Activated T-cell treated with anti-CD3 and anti-CD28 coated beads, Interleukin-2, amount 50 U/mL, for 24 hours (primary cell): ENCODE data around the gene KRT15.

ENCODE experiments used
- DNase-seq: peaks from one replicate; pipeline ENCODE4 v3.0.0-alpha.2; 2020
- H3K27ac Mint-ChIP-seq: 2 replicates; pipeline ENCODE4 v1.8.0; 2020; ENCODE audit warnings: mild to moderate bottlenecking, mixed read lengths
- H3K27me3 Mint-ChIP-seq: 2 replicates; pipeline ENCODE4 v1.8.0; 2020; ENCODE audit warnings: mixed read lengths
- H3K36me3 Mint-ChIP-seq: 2 replicates; pipeline ENCODE4 v1.8.0; 2020; ENCODE audit warnings: low read depth, mixed read lengths
- H3K4me1 Mint-ChIP-seq: 2 replicates; pipeline ENCODE4 v1.8.0; 2020; ENCODE audit warnings: low read depth, mixed read lengths
- H3K4me3 Mint-ChIP-seq: 2 replicates; pipeline ENCODE4 v1.8.0; 2020; ENCODE audit warnings: mild to moderate bottlenecking, moderate library complexity, mixed read lengths
- H3K9me3 Mint-ChIP-seq: 2 replicates; pipeline ENCODE4 v1.8.0; 2020; ENCODE audit warnings: mixed read lengths

KRT15 gene

DNA sequence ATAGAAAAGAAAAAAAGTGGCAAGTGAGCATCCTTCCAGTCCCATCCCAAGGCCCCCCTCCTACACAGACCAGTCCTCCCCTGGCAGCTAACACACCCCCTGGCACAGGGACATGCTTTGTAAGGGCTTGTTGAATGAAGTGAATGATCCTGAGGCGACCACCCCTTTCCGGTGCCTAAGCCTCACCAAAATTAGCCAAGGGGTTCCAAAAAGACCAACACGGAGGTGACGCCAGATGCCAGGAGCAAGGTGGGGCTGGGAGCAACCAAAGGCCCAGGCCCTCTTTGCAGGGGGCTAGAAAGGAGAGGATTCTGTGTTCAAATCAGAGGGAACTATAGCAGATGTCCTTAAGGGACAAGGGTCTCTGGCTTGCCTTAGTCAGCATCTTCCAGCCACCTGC is 43.3 kb downstream of the KRT15 start:
- Mint-ChIP-seq H3K27ac (no peak overlapping the region), H3K4me1 (no peaks in the 10 kb centered on the region), H3K4me3 (no peak overlapping the region), H3K9me3 (no peaks in the 10 kb centered on the region), H3K27me3 (no peaks in the 10 kb centered on the region), H3K36me3 (no peaks in the 10 kb centered on the region)
- DNase-seq: no peak

DNA sequence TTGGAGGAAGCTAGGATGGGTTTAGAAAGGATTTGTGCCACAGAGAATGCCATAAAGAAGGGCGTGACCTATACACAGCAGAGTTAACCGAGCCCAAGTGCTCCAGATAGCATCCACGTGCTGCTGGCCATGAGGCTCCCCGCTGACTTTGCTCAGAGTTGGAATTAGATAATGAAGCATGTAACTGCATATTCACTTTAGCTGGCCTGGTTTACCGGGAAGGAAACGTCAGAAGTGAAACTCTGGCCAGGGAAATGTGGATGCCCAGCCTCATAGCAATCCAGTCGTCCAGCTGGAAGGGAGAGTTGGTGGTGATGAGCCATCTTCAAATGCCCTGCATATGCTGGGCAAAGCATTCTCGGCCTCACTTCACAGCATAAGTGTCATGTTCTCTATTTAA is 43.8 kb downstream of the KRT15 start:
- Mint-ChIP-seq H3K4me1 (no peaks in the 10 kb centered on the region), H3K27ac (no peak overlapping the region), H3K27me3 (no peaks in the 10 kb centered on the region), H3K4me3 (no peak overlapping the region), H3K9me3 (no peaks in the 10 kb centered on the region), H3K36me3 (no peaks in the 10 kb centered on the region)
- DNase-seq: no peak

DNA sequence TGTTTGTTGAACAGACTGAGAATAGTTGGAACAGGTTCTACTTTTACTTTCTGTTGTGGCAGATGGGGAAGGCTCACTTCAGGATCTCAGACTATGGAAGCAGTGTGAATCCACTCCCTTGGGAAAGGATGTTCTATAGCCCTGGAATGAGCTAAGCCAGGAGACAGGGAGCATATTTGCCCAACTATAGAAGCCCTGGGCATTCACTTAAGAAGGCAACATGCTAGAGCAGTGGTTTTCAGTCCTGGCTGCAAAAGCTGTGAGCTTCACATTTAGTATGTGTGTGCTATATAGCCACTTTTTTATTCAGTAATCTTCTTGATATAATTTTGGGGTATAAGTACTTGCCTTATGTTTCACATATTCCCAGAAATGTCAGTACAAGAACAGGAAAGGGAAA is 50.3 kb downstream of the KRT15 start:
- peaks cover 3% of the 10 kb centered on the region for H3K27me3 Mint-ChIP-seq
- H3K4me1 Mint-ChIP-seq: no peaks in the 10 kb centered on the region
- no peaks in the 10 kb centered on the region for H3K36me3 Mint-ChIP-seq
- no peak for DNase-seq
- no peak overlapping the region for H3K4me3 Mint-ChIP-seq
- no peak overlapping the region for H3K27ac Mint-ChIP-seq
- H3K9me3 Mint-ChIP-seq: no peaks in the 10 kb centered on the region

DNA sequence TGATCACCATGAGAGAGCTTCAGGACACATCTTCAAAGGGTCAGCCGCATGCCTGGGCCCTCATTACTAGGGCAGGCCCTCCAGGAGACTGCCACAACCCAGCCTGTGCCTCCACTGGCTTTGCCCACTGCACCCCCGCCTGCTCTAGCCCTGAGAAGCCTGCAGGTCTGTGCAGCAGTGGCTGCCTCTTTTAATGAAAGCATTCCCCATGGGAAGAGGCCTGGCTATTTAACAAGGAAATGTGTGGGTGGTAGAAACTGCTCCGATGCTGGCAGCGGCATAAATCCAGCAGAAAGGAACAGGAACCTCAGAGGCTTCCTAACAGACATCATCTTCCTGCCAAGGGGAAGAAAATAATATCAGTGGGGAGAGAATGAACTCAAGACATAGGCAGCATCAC is 51.1 kb downstream of the KRT15 start:
- H3K4me3 Mint-ChIP-seq: no peak overlapping the region
- H3K27me3 Mint-ChIP-seq: peaks cover 3% of the 10 kb centered on the region
- no peaks in the 10 kb centered on the region for H3K9me3 Mint-ChIP-seq
- H3K36me3 Mint-ChIP-seq: no peaks in the 10 kb centered on the region
- no peak for DNase-seq
- no peaks in the 10 kb centered on the region for H3K4me1 Mint-ChIP-seq
- no peak overlapping the region for H3K27ac Mint-ChIP-seq

DNA sequence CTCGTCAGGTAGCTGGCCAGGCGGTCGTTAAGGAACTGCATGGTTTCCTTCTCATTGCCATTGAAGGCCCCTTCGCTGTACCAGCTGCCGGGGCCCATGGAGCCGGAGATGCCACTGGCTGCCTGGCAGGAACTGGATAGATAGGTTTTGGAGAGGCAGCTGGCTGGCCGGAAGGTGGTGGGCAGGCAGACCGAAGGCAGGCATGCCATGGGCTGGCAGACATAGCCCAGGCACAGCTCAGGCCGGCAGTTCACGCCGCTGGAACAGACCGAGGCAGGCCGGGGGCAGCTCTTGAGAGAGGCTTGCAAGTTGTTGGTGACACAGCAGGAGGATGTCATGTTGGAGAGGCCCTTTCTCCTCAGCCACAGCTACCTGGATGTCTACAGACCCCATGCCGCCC is 51.7 kb downstream of the KRT15 start, which contains the start of gene KRT32:
Gene KRT32 (minus strand): TSS at position 399 of the 400 bp plus-strand sequence. CDS start 61 bp downstream, at position 338.
- Mint-ChIP-seq H3K27ac (no peak within 1 kb of the TSS), H3K4me1 (no peaks in the 10 kb centered on the region), H3K9me3 (no peaks in the 10 kb centered on the region), H3K27me3 (peaks cover 3% of the 10 kb centered on the region), H3K36me3 (no peaks in the 10 kb centered on the region), H3K4me3 (no peak within 1 kb of the TSS)
- DNase-seq: no peak

DNA sequence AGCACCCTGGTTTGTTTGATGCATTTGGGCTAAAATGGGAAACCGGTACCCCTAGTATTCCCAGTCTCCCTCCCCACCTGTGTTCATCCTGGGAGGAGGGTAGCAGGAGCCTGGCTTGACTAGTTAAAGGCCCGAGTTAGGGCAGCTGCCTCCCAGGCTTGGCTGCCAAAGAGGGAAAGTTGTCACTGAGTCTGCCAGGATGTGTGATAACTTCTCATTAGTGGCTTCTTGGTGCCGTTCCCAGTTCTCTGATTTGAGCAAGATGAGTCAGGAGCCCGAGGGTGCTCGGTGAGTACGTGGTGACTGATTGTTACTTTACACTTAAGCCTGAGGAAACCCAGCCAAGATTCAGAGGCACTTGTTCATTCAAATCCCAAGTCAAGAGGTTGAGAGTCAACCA is 54.0 kb downstream of the KRT15 start:
- Mint-ChIP-seq H3K9me3 (no peaks in the 10 kb centered on the region), H3K4me3 (no peak overlapping the region), H3K27ac (no peak overlapping the region), H3K4me1 (no peaks in the 10 kb centered on the region), H3K36me3 (no peaks in the 10 kb centered on the region), H3K27me3 (peaks cover 3% of the 10 kb centered on the region)
- DNase-seq: no peak

DNA sequence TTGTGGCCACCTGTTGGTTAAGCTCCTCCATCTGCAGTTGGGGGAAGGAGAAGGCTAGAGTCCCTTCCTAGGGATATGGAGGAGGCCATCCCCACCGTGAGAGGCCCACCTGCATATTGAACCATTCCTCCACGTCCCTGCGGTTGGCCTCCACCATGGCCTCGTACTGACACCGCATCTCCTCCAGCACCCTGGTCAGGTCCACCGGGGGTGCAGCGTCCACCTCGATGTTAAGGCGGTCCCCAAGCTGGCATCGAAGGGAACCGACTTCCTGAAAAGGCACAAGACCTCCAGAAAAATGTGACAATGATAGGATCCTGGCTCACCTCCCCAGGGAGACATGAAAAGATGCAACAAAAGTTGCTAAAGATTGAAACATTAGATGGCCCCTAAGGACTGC is 54.5 kb downstream of the KRT15 start:
- no peak overlapping the region for H3K4me3 Mint-ChIP-seq
- no peaks in the 10 kb centered on the region for H3K9me3 Mint-ChIP-seq
- no peaks in the 10 kb centered on the region for H3K36me3 Mint-ChIP-seq
- H3K27me3 Mint-ChIP-seq: peaks cover 3% of the 10 kb centered on the region
- H3K4me1 Mint-ChIP-seq: no peaks in the 10 kb centered on the region
- no peak overlapping the region for H3K27ac Mint-ChIP-seq
- DNase-seq: no peak

DNA sequence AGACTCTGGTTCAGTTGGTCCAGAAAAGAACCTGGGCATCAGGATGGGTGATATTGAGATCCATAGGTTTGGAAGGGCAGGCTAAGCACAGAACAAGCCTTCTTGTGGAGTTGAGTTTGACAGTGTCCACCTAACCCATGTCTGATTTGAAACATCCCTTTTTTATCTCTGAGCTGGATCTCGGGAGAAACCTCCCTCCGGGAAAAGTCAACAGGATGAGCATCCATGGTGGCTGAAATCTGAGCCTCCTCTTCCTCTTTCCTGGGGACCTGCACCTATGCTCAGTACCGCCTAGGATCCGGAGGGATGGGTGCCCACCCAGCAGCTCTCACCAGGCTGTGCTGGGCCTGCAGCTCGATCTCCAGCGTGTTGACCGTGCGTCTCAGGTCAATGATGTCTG is 54.9 kb downstream of the KRT15 start:
- DNase-seq: no peak
- Mint-ChIP-seq H3K36me3 (no peaks in the 10 kb centered on the region), H3K4me3 (no peak overlapping the region), H3K9me3 (no peaks in the 10 kb centered on the region), H3K27ac (no peak overlapping the region), H3K4me1 (no peaks in the 10 kb centered on the region), H3K27me3 (peaks cover 3% of the 10 kb centered on the region)
